ENCODE measurements around the gene CSF2.

Gene CSF2

DNA sequence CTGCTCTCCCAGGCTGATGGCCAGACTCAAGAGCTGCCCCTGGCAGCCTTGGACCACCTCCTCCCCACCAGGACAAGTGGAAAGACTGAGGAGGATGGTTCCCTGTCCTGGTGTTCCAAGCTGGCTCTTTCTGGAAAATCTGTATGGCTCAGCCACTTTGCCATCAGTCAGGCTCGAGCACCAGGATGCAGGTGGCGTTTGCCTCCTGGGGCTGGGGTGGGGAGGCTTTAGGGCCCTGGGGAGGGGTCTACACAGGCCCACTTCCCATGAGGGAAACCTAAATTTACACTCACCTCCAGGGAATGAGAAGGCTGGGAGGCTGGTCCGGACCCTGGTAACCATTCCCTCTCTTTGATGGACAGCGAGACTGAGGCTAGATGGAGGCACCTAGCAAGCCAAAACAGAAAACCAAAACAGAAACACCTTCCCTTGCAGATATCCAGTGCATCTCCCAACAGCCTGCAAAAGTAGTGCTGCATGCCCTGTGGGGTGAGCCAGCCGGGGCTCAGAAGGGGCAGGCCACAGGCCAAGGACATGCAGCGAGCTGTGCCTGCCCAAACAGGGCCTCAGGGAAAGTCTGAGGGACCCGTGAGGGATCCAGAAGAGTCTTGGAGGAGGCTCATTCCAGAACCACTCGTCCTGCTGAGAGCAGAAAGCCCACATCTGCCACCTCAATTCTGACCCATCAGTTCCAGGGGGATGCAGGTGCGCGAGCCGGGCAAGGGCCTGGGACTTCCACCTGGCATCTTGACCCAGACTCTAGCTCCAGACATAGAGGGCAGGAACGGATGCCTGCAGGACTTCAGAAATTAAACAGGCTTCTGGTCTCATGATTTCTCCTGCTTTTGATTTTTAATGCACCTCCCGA, 5.4 kb upstream of the CSF2 start:
- no peak for DNase-seq (ENCODE audit: low read depth)

DNA sequence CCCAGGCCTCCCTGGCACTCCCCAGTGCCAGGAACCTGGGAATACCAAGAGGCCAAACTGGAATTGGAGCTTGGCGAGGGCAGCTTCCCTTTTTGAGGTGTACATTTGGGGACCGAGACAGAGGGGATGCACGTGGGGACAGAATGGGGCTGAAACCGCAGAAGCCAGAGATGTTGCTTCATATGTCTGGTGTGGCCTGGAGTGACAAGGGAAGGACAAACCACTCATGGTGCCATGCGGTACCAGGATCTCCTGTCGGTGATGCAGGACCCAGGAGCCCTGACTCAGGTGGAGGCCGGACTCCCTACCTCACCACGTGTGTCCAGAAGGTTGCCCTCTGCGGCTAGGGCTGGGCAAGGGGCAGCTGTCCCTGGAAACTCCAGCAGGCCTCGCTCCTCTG, 4.0 kb upstream of the CSF2 start:
- no peak for DNase-seq (ENCODE audit: low read depth)

DNA sequence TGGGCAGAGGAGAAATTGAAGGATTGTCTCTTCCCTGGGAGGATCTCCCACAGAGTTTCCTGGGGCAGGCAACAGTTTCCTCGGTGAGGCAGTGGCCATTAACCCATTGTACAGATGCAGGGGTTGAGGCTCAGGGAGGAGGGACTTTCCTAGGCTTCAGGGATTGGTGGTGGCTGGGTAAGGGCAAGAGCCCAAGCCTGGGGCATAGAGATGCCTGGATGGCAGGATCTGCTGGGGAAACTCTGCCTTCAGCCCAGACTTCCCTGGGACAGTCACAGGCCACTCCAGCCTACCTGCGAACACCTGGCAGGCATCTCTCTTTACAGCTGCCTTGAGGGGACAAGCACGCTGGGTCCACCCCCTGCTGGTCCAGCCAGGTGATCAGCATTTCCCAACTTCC, 3.6 kb upstream of the CSF2 start:
- DNase-seq (ENCODE audit: low read depth) = no peak

DNA sequence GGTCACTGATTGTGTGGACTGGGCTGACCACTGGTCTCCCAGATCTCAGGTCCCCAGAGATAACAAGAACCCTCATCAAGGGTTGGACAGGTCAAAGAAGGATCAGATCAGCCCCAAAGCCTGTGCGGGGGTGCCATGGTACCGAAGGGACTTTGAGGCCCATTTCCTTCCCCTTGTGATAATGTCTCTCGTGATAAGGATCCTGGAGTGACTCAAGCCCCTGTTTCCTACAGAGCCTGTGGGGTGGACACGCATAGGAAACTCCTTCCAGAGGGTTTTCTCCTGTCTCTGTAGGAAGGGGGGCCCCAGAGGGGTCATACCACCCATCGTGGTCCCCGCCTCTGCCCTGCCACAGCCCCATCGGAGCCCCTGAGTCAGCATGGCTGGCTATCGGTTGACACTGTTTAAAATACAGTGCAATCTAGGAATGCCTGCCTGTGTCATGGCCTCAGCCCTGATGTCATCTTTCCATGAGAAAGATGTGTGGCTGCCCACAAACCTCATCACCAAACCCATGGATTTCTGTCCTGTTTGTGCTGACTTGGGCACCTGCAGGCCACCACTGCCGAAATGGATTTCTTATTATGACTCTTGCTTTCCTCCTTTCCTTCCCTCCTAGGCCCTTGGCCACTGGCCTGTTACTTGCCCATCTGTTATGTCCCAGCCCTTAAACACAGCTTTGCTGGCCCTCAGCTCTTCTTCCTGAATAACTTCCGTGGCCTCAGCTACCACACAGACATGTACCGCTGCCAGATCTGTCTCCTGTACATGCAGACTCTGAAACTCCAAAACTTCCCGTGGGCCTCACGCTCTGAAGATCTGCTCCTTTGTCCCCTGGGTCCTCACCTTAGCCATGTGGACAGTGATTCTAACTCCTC, 2.9 kb upstream of the CSF2 start:
- DNase-seq (ENCODE audit: low read depth) = no peak

DNA sequence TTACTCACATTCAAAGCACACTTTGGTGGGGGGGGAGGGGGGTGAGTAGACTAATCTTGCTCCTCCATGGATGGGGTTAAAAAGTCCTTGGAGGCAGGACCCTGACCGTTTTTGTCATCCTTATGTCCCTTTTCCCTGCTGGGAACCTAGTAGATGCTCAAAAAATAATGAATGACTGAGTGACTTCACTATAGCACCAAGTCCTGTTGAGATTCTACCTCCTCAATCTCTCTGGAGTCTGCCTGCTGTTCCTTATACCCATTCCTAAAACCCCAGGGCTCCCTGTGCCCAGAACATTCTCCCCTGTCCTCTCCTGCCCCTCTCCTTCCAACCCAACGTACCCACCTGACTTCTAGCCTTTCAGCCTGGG, 2.3 kb upstream of the CSF2 start:
- DNase-seq (ENCODE audit: low read depth) = no peak

DNA sequence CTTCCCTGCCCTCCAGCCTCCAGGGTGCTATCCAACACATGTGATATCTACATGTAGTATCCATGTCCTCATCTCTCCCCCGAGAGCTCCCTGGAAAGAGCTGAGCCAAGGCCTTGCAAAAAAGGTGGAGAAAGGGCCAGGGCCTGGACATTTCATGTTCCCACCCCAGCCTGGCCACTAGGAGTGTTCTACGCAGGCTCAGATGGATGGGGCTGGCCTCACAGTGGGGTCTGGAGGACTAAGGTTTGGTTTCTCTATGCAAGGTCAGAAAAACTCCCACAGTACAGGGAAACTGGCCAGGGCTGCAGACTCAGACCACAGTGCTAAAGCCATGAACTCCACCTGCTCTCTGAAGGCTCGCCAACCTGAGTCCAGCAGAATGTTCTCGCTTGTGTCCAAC, 1.5 kb upstream of the CSF2 start:
- DNase-seq (ENCODE audit: low read depth) = no peak

DNA sequence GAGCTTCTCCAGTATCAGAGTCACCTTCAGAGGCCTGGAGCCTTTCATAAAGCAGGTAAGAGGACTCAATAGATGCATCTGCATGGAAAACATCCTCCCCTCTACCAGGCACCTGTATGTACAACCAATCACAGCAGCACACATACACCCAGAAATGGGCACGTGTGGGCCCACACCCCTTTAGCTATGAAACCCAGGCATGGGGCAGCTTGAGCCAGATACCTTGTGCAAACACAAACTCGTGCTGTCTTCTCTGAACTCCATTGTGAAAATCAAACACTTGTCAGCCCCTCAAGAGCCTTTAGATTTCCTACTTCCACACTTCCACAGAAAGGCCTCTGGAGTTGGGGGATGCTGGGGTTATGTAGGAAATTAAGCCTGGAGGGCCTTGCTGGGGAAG, 1.1 kb upstream of the CSF2 start:
- no peak for DNase-seq (ENCODE audit: low read depth)

DNA sequence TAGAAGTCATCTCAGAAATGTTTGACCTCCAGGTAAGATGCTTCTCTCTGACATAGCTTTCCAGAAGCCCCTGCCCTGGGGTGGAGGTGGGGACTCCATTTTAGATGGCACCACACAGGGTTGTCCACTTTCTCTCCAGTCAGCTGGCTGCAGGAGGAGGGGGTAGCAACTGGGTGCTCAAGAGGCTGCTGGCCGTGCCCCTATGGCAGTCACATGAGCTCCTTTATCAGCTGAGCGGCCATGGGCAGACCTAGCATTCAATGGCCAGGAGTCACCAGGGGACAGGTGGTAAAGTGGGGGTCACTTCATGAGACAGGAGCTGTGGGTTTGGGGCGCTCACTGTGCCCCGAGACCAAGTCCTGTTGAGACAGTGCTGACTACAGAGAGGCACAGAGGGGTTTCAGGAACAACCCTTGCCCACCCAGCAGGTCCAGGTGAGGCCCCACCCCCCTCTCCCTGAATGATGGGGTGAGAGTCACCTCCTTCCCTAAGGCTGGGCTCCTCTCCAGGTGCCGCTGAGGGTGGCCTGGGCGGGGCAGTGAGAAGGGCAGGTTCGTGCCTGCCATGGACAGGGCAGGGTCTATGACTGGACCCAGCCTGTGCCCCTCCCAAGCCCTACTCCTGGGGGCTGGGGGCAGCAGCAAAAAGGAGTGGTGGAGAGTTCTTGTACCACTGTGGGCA, 642 bp downstream of the CSF2 start:
- DNase-seq (ENCODE audit: low read depth) = no peak

DNA sequence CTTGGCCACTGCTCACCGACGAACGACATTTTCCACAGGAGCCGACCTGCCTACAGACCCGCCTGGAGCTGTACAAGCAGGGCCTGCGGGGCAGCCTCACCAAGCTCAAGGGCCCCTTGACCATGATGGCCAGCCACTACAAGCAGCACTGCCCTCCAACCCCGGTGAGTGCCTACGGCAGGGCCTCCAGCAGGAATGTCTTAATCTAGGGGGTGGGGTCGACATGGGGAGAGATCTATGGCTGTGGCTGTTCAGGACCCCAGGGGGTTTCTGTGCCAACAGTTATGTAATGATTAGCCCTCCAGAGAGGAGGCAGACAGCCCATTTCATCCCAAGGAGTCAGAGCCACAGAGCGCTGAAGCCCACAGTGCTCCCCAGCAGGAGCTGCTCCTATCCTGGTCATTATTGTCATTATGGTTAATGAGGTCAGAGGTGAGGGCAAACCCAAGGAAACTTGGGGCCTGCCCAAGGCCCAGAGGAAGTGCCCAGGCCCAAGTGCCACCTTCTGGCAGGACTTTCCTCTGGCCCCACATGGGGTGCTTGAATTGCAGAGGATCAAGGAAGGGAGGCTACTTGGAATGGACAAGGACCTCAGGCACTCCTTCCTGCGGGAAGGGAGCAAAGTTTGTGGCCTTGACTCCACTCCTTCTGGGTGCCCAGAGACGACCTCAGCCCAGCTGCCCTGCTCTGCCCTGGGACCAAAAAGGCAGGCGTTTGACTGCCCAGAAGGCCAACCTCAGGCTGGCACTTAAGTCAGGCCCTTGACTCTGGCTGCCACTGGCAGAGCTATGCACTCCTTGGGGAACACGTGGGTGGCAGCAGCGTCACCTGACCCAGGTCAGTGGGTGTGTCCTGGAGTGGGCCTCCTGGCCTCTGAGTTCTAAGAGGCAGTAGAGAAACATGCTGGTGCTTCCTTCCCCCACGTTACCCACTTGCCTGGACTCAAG, 1.5 kb downstream of the CSF2 start:
- DNase-seq (ENCODE audit: low read depth) = no peak

DNA sequence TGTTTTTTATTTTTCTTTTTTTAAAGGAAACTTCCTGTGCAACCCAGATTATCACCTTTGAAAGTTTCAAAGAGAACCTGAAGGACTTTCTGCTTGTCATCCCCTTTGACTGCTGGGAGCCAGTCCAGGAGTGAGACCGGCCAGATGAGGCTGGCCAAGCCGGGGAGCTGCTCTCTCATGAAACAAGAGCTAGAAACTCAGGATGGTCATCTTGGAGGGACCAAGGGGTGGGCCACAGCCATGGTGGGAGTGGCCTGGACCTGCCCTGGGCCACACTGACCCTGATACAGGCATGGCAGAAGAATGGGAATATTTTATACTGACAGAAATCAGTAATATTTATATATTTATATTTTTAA, 2.1 kb downstream of the CSF2 start:
- DNase-seq (ENCODE audit: low read depth) = no peak

DNA sequence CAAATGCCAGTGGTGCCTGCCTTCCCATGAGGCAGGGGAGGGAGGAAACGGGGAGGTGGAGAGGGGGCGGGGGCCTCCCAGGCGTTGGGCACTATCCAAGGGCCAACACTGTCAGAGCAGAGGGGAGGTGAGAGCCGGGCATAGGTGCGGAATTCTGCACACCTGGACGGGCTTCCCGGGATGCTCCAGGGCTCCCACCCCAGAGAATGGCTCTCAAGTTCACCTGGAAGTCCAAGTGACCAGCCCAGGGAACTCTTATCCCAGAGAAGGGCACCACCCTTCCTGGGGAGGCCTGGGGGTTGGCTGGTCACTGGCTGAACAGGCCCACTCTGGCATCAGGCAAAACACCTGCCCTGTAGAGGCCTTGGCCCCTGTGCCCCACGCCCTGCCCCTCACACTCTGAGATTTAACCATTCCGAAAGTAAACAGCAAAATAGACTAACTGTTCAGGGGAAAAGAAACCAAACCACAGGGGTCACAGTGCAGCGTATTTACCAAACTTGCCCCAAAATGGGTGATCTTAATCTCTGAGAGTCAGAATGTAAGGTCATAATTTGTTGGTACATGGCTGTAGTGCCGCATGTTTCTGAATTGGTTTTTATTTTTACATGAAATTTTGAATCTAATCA, 2.7 kb downstream of the CSF2 start:
- no peak for DNase-seq (ENCODE audit: low read depth)

DNA sequence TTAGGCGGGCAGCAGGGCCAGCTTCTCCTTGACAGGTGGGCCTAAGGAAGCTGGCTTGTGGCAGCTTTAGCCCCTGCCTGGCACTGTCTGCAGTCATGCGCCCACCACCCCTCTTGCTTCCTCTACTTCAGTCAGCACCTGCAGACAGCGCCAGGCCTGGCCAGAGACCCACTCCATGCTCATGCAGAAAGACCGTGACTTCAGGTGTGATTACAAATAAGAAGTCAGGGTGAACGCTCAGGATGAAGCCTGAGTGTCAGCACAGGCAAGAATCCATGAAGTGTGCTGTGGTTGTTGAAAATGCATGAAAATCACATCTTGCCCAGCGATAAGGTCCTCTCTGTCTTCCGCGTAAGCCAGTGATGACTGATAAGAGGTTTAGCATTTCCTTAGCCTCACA, 3.4 kb downstream of the CSF2 start:
- no peak for DNase-seq (ENCODE audit: low read depth)

DNA sequence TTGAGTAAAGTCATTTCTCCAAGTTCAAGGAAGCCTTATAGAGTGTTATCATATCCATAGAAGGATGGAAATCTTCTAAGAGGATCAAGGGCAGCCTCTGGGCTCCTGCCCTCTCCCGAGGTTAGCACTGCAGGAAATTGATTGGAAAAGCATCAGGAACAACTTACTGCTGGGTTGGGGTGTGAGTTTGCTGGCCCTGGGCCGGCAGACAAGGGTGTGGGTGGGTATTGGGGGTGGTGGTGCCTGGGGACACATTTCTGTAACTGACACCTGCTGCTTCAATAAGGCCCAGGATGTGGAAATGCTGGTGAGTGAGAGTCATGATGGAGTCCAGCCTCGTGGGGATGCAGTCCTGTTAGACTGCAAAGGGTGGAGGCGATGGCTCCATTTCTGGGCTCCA, 5.5 kb downstream of the CSF2 start:
- no peak for DNase-seq (ENCODE audit: low read depth)

DNA sequence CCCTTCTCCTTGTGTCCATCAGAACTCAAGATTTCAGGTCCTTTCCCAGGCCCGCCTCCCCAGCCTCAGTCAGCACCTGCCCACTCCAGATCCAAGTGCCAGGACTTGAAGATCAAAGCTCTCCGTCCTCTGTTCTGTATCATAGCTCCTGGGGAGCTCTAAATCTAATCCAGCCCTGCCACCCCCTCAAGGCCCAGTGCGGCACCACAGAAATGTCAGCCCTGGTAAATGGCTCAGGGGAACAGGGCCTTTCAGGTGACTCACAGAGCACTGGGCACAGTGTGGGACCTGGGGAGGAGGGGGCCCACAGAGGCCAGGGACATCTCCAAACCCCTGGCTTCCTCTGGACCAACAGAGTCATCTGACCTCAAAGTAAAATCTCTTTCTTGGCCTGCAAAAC, 6.0 kb downstream of the CSF2 start:
- DNase-seq (ENCODE audit: low read depth) = no peak

DNA sequence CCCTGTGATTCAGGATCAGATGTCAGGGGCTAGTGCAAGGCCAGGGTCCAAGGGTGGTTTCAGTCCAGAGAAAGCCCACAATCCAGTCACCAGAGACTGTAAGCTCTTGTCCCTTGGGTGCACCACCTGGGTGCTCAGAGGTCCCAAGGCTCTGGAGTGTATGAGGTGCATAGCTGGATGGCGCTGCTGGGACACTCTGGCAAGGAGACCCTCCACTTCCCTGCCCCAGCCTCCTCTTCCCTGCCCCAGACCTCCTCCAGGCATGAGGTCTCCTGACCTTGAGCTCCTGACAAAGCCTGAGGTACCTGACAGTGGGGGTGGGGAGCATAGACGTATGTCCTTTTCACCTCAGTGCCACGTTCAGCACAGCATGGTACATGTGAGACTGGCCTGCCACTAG, 7.0 kb downstream of the CSF2 start:
- no peak for DNase-seq (ENCODE audit: low read depth)

DNA sequence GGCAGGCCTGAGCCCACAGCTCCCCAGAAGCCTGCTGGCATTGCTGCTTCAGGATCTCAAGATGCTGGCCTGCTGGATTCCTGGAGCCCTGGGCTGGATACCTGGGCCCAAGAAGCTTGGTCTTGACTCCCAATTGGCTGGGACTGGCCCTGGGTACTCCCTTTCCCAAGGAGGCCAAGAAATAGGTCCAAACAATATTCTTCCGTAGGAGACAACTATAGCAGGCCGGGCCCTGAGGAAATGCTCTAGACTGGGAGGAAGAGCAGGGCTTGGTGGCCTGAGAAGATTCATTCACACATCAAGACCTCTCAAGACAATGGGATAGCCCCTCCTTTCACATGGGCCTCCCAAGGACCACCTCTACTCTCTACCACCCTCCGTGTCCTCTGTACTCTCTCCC, 7.9 kb downstream of the CSF2 start:
- no peak for DNase-seq (ENCODE audit: low read depth)

DNA sequence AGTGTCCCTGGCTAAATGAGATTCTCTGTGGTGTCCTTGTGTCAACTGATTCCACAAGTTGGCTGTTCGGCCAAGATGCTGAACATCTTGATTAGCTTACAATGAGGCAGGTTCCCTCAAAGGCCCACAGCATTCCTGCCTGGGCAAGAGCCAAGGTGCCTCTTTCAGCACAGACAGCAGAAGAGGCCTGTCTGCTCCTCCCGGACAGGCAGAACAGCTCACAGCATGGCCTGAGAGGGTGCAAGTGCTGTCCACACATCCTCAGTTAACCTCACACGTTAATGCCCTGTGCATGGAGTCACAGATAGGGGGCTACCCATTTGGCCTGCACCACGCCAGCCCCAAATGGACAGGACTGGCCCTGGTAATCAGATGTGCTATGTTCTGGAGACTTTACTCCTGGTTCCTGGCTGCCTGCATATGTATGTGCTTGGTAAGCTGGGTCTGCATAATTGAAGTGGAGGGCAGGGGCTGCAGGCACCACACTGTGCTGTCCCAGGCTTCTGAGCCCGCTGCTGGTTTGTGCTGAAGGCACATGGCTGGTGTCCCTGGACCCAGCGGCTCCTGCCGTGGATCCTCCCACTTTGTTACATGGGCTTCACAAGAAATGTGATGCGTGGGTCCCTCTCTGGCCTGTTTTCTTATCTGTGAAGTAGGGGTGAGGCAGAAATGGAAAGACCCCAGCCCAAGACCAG, 8.9 kb downstream of the CSF2 start:
- no peak for DNase-seq (ENCODE audit: low read depth)

DNA sequence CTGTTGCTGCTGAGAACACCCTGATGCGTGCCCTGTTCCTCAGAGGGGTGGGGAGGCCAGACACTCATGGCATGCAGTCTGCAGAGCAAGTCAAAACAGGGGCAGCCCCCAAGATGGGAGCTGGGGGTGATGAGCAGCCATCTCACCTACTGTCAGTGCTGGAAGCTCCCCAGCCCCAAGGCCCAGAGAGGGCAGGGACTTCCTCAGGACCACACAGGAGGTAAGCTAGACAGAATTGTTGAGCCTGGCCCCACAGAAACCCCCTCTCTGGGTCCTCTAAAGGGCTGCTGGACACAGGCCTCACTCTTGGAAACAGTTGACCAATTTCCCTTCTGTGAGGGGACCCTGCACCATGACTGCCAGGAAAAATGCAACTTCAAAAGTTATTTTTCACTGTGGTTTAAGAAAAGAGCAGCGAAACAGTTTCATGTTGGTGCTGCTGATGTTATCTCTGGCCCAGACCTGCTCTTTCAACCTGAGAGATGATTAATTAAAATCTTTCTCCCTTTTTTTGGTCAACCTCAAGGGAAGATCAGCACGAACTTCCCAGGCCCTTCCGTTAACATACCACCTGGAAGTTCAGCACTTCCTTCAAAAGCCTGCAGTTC, 9.6 kb downstream of the CSF2 start:
- no peak for DNase-seq (ENCODE audit: low read depth)

DNA sequence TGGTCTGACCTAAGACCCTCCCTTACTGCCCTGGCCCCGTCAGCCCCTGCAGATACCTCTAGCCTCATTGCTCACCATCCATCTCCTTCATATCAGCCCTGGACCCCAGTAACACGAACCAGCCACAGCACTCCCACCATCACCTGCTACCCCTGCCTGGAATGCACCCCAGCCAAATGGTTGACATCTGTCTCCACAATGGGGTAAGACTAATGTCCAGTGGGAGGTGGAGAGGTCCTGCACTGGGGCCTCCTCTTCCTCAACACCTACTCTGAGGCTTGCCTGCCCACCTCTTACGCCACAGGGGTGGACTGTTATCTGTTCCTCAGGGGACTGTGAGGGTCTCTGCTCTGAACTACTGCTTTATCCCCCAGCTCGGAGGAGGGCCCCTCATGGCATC, 12.1 kb downstream of the CSF2 start:
- DNase-seq (ENCODE audit: low read depth) = no peak

DNA sequence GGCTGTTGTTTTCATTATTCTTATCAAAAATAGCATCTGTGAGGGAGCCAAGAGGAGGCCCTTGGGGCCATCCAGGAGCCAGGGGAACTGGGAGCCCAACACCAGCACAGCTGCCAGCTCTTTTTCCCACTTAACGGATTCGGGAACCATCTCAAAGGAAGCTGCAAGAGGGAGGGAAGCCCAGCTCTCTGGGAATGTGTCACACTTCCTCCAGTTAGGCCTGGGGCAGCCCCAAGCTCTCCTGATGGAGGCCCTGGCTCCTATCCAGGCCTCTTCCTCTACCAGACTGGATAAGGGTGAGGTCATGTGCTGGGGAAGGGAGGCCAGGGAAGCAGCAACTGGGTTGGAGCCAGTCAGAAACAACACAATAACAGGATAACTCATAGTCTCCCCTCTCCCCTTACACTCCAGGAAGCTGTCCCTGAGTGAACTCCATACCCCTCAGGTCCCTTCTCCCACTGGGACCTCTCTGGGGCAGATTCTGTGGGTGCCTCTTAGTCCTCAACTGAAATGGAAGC, 12.7 kb downstream of the CSF2 start:
- no peak for DNase-seq (ENCODE audit: low read depth)

Measured in activated T-helper 1 cell treated with Interleukin-2 at 50 U/mL for 16 hours (primary cell).